IPS DF 19.7 (cell line): ENCODE measurements around the gene CCNH.

Source experiments
- DNase-seq: peaks from one replicate; pipeline ENCODE4 v3.0.0-alpha.2; 2013; ENCODE audit warnings: low read depth, low spot score

Gene CCNH

GRCh38 chr5:87361031-87361445 is 51.7 kb downstream of the CCNH start:
- DNase-seq = no peak

GRCh38 chr5:87360132-87360531 is 52.6 kb downstream of the CCNH start:
- no peak for DNase-seq

- no peak for DNase-seq
These were observed 53.6 kb downstream of the CCNH start for GRCh38 chr5:87359106-87359505.

- DNase-seq = no peak
These were observed 58.2 kb downstream of the CCNH start for GRCh38 chr5:87354496-87354895.

GRCh38 chr5:87347841-87348240 is 64.9 kb downstream of the CCNH start:
- DNase-seq = no peak

- DNase-seq = no peak
These were observed 65.5 kb downstream of the CCNH start for GRCh38 chr5:87347272-87347671.
